Measurements from ENCODE around the gene GRHL3. TPM values are rescaled to one million over a fixed set of nuclear protein-coding genes. Genes with fewer than 3 reads are reported as not detected.

GRHL3 gene
- total RNA-seq, 1 experiment from 2014 or later = not detected

GRCh38 chr1:24373044-24373443, 53.9 kb downstream of the GRHL3 start:
- DNase-seq (ENCODE audit: low read depth) = no peak

- DNase-seq (ENCODE audit: low read depth) = no peak
These were observed 54.6 kb downstream of the GRHL3 start for GRCh38 chr1:24373710-24374109.

GRCh38 chr1:24374891-24375786, 56.0 kb downstream of the GRHL3 start:
- peak; percentile 55 for DNase-seq (ENCODE audit: low read depth)

- DNase-seq (ENCODE audit: low read depth) = no peak
These were observed 60.7 kb downstream of the GRHL3 start for GRCh38 chr1:24379733-24380315.

GRCh38 chr1:24380508-24380907, 61.4 kb downstream of the GRHL3 start:
- no peak for DNase-seq (ENCODE audit: low read depth)

GRCh38 chr1:24381256-24381655, 62.1 kb downstream of the GRHL3 start:
- DNase-seq (ENCODE audit: low read depth) = no peak

GRCh38 chr1:24382165-24382577, 63.0 kb downstream of the GRHL3 start:
- no peak for DNase-seq (ENCODE audit: low read depth)

- no peak for DNase-seq (ENCODE audit: low read depth)
These were observed 64.3 kb downstream of the GRHL3 start for GRCh38 chr1:24383381-24383940.

GRCh38 chr1:24384251-24385090, 65.3 kb downstream of the GRHL3 start:
- peak; percentile 67 for DNase-seq (ENCODE audit: low read depth)

GRCh38 chr1:24385160-24385940, 66.2 kb downstream of the GRHL3 start:
- peak; percentile 67 for DNase-seq (ENCODE audit: low read depth)

GRCh38 chr1:24386241-24386640, 67.1 kb downstream of the GRHL3 start:
- DNase-seq (ENCODE audit: low read depth) = peak; percentile 65

- DNase-seq (ENCODE audit: low read depth) = no peak
These were observed 67.8 kb downstream of the GRHL3 start for GRCh38 chr1:24386931-24387330.

GRCh38 chr1:24387636-24388175, 68.5 kb downstream of the GRHL3 start:
- DNase-seq (ENCODE audit: low read depth) = no peak

GRCh38 chr1:24388331-24388885, 69.3 kb downstream of the GRHL3 start:
- DNase-seq (ENCODE audit: low read depth) = no peak

- DNase-seq (ENCODE audit: low read depth) = no peak
These were observed 70.1 kb downstream of the GRHL3 start for GRCh38 chr1:24389231-24389678.

- peak; percentile 80 for DNase-seq (ENCODE audit: low read depth)
These were observed 72.0 kb downstream of the GRHL3 start for GRCh38 chr1:24390924-24391782.

GRCh38 chr1:24391882-24392603, 72.9 kb downstream of the GRHL3 start:
- peak; percentile 64 for DNase-seq (ENCODE audit: low read depth)

GRCh38 chr1:24392604-24392946, 73.4 kb downstream of the GRHL3 start:
- DNase-seq (ENCODE audit: low read depth) = no peak

Data from M059J (cell line).